ENCODE data around the gene MYT1. TPM values are rescaled to one million over a fixed set of nuclear protein-coding genes. Genes with fewer than 3 reads are reported as not detected.
"Not testable (repeated sequence)": the region's sequence is repeated elsewhere in the genome, so short reads cannot be mapped to it uniquely, and the experiment has no call there.

Gene MYT1
- total and polyA plus RNA-seq, 2 experiments from 2014 or later: 0.03 to 0.06 TPM

DNA sequence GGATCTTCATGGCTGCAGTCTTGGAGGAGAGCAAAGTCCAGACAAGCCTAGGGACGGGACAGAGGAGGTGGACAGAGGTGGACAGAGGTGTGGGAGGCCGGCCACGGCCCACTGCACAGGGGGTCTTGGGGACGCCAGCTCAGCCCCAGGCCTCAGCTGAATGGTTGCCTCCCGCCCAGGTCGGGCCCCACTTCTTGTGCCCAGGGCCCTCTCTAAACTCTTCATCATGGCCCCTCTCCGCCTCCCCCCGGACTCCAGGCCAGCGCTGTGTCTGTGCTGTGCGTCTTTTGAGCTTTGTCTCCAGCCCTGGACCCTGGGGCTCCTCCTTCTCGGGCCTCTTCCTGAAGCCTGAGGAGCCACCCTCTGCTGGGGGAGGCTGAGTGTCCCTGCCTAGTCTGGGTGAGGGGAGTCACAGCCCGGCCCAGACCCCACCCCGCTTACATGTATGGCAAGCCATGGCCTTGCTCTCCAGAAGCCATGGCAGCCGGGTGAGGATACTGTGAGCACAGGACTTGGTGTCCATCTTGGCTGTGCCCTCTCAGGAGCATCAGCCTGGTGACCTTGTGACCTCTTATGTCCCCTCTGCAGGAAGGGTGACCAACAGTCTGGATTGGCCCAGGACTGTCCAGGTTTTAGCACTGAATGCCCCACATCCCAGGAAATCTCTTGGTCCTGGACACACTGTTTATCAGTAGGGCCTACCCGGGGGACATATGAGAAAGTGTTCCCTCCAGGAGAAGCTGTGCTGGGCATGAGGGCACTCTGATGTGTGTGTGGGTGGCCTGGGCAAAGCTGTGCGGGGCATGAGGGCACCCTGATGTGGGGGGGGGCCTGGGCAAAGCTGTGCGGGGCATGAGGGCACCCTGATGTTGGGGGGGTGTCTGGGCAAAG is 47.5 kb upstream of the MYT1 start:
- DNase-seq (ENCODE audit: low spot score): no peak
- Histone ChIP-seq H3K4me3 (no peak overlapping the region), H3K79me2 (no peaks in the 10 kb centered on the region), H3K4me2 (no peak overlapping the region), H4K20me1 (ENCODE audit: insufficient read depth, poor library complexity, severe bottlenecking) (no peaks in the 10 kb centered on the region), H2AFZ (no peak overlapping the region), H3K27me3 (peaks cover 5% of the 10 kb centered on the region), H3K27ac (no peak overlapping the region), H3K36me3 (replicated peaks; ENCODE audit: insufficient read depth, low read depth) (no peaks in the 10 kb centered on the region), H3K4me1 (ENCODE audit: insufficient read depth) (peaks cover 4% of the 10 kb centered on the region), H3K9me2 (replicated peaks; ENCODE audit: insufficient read depth) (no peaks in the 10 kb centered on the region), H3K9me3 (ENCODE audit: low read depth) (no peaks in the 10 kb centered on the region)
- 89% methylated on average over 16 of the region's 17 CpGs for WGBS (ENCODE audit: low lambda C conversion rate, missing lambda C conversion rate)
- TF ChIP-seq, protein P1, sequence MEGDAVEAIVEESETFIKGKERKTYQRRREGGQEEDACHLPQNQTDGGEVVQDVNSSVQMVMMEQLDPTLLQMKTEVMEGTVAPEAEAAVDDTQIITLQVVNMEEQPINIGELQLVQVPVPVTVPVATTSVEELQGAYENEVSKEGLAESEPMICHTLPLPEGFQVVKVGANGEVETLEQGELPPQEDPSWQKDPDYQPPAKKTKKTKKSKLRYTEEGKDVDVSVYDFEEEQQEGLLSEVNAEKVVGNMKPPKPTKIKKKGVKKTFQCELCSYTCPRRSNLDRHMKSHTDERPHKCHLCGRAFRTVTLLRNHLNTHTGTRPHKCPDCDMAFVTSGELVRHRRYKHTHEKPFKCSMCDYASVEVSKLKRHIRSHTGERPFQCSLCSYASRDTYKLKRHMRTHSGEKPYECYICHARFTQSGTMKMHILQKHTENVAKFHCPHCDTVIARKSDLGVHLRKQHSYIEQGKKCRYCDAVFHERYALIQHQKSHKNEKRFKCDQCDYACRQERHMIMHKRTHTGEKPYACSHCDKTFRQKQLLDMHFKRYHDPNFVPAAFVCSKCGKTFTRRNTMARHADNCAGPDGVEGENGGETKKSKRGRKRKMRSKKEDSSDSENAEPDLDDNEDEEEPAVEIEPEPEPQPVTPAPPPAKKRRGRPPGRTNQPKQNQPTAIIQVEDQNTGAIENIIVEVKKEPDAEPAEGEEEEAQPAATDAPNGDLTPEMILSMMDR (IDR thresholded peaks at IDR 0.05; ENCODE audit: poor library complexity): no peak
- TF ChIP-seq EZH2phosphoT487 (IDR thresholded peaks at IDR 0.05; ENCODE audit: low read depth, severe bottlenecking, unreplicated experiment) (no peak), EZH2 (IDR thresholded peaks at IDR 0.05; ENCODE audit: borderline replicate concordance) (no peak)

DNA sequence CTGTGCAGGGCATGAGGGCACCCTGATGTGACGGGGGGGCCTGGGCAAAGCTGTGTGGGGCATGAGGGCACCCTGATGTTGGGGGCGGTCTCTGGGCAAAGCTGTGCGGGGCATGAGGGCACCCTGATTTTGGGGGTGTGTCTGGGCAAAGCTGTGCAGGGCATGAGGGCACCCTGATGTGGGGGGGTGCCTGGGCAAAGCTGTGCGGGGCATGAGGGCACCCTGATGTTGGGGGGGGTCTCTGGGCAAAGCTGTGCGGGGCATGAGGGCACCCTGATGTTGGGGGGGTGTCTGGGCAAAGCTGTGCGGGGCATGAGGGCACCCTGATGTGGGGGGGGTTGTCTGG is 46.8 kb upstream of the MYT1 start:
- H3K4me1 ChIP-seq (ENCODE audit: insufficient read depth); H3K9me2 ChIP-seq (replicated peaks; ENCODE audit: insufficient read depth); H3K9me3 ChIP-seq (ENCODE audit: low read depth); H4K20me1 ChIP-seq (ENCODE audit: insufficient read depth, poor library complexity, severe bottlenecking); H3K36me3 ChIP-seq (replicated peaks; ENCODE audit: insufficient read depth, low read depth); H3K4me2 ChIP-seq; H3K27me3 ChIP-seq; H3K27ac ChIP-seq; H2AFZ ChIP-seq; DNase-seq (ENCODE audit: low spot score); H3K4me3 ChIP-seq; H3K79me2 ChIP-seq: not testable (repeated sequence)
- no CpG with 5 or more reads among the region's 6 CpGs for WGBS (ENCODE audit: low lambda C conversion rate, missing lambda C conversion rate)

DNA sequence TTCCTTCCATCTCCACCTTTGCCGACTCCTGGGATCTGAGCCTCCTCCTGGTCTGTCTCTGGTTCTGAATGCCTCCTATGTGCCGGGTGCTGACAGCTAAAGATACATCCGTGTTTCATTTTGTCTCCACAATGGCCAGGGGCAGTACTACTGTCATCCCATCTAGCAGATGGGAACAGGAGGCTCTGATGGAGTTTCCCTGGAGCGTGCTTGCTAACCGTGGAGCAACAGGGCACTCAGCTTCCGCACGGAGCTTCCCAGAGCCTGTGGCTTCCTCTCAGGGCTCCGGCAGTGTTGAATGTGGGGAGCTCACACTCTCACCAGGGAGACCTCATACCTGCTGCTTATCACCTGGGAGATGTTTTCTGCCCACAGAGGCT is 45.0 kb upstream of the MYT1 start:
- Histone ChIP-seq H3K79me2 (no peaks in the 10 kb centered on the region), H3K4me2 (no peak overlapping the region), H3K36me3 (replicated peaks; ENCODE audit: insufficient read depth, low read depth) (no peaks in the 10 kb centered on the region), H3K4me3 (no peak overlapping the region), H3K4me1 (ENCODE audit: insufficient read depth) (peaks cover 4% of the 10 kb centered on the region), H3K9me3 (ENCODE audit: low read depth) (no peaks in the 10 kb centered on the region), H4K20me1 (ENCODE audit: insufficient read depth, poor library complexity, severe bottlenecking) (no peaks in the 10 kb centered on the region), H3K27me3 (peaks cover 17% of the 10 kb centered on the region), H3K9me2 (replicated peaks; ENCODE audit: insufficient read depth) (no peaks in the 10 kb centered on the region), H2AFZ (no peak overlapping the region), H3K27ac (no peak overlapping the region)
- no peak for DNase-seq (ENCODE audit: low spot score)
- no peak for TF ChIP-seq EZH2phosphoT487 (IDR thresholded peaks at IDR 0.05; ENCODE audit: low read depth, severe bottlenecking, unreplicated experiment)
- WGBS (ENCODE audit: low lambda C conversion rate, missing lambda C conversion rate): 81% methylated on average over 8 of the region's 8 CpGs

DNA sequence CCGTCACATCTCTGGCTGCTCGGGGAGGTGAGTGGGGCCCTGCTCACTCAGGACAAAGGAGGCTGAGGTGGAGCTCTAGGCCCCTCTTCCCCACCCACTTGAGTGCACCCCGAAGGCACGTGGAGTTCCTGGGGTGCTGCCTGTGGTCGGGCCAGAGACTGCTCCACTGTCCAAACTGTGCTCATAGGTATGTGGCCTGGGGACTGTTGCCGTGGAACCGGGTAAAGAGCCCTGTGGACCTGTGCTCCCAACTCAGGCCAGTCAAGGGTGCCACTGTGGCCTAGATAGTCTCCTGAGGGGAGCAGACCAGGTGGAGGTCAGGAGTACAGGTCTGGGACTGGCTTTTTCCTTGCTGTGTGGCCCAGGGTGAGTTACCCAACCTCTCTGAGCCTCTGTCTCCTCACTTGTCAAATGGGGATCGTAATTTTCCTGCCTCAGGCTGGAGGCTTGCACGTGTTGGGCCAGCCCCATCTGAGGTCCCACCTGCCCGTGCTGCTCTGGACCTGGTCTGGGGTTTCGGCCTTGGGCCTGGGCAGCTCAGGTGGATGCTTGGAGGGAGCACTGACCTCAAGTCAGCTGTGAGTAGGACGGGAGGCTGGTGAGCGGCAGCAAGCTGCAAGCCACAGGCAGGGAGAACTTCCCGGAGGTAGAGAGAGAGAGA is 44.4 kb upstream of the MYT1 start:
- DNase-seq (ENCODE audit: low spot score): no peak
- H3K4me1 ChIP-seq (ENCODE audit: insufficient read depth): peaks cover 4% of the 10 kb centered on the region
- H3K9me2 ChIP-seq (replicated peaks; ENCODE audit: insufficient read depth): no peaks in the 10 kb centered on the region
- peak overlapping the region; percentile 72 for H3K4me2 ChIP-seq
- H3K36me3 ChIP-seq (replicated peaks; ENCODE audit: insufficient read depth, low read depth): no peaks in the 10 kb centered on the region
- no peak overlapping the region for H3K4me3 ChIP-seq
- peaks cover 17% of the 10 kb centered on the region for H3K27me3 ChIP-seq
- no peaks in the 10 kb centered on the region for H4K20me1 ChIP-seq (ENCODE audit: insufficient read depth, poor library complexity, severe bottlenecking)
- no peaks in the 10 kb centered on the region for H3K9me3 ChIP-seq (ENCODE audit: low read depth)
- TF ChIP-seq EZH2 (IDR thresholded peaks at IDR 0.05; ENCODE audit: borderline replicate concordance) (no peak), EZH2phosphoT487 (IDR thresholded peaks at IDR 0.05; ENCODE audit: low read depth, severe bottlenecking, unreplicated experiment) (no peak)
- TF ChIP-seq, protein P1 (IDR thresholded peaks at IDR 0.05; ENCODE audit: poor library complexity): no peak
- H3K27ac ChIP-seq: no peak overlapping the region
- peak overlapping the region; percentile 60 for H2AFZ ChIP-seq
- no peaks in the 10 kb centered on the region for H3K79me2 ChIP-seq
- WGBS (ENCODE audit: low lambda C conversion rate, missing lambda C conversion rate): 90% methylated on average over 11 of the region's 14 CpGs

Data from hepatocyte (in vitro differentiated cells).